AG04450 (cell line): ENCODE measurements around the gene STK26. TPM values are rescaled to one million over a fixed set of nuclear protein-coding genes. Genes with fewer than 3 reads are reported as not detected.
A peak's percentile ranks its signal among the peaks of the same experiment; 100 is the strongest.

Experiments
- CTCF ChIA-PET: fragments of 300-600, 350-600 bp; formaldehyde crosslinking; extraction: SDS; loops from one replicate; lab custom pipeline; 2022; ENCODE audit warnings: antibody characterized with exemption, inconsistent platforms; lab: Charles Lee
- POLR2A ChIA-PET: fragments of 350-600 bp; formaldehyde crosslinking; extraction: SDS; loops from one replicate; lab custom pipeline; 2021; ENCODE audit warnings: antibody characterized with exemption, inconsistent platforms; lab: Yijun Ruan, JAX
- DNase-seq: peaks from one replicate; pipeline ENCODE4 v3.0.0-alpha.2; 2011; ENCODE audit warnings: low read depth, low spot score
- H3K27ac ChIP-seq: one replicate; pipeline ENCODE4 v1.5.1; 2012; ENCODE audit warnings: low read depth, low read length, control low read depth
- H3K27me3 ChIP-seq: one replicate; pipeline ENCODE4 v1.6.0; 2012; ENCODE audit warnings: low read length; ENCODE audit not compliant: control insufficient read depth, insufficient read depth
- H3K4me3 ChIP-seq: 2 replicates; pipeline ENCODE4 v1.5.1; 2011; ENCODE audit warnings: mild to moderate bottlenecking, low read depth, low read length, control low read depth
- H3K9me3 ChIP-seq: 2 replicates; pipeline ENCODE4 v1.5.1; 2012; ENCODE audit warnings: low read length; ENCODE audit not compliant: control insufficient read depth, insufficient read depth
- CTCF ChIP-seq: IDR thresholded peaks from 2 replicates; pipeline ENCODE4 v1.5.1; 2011; ENCODE audit warnings: low read depth, low read length, control low read depth, inconsistent platforms
- polyA plus RNA-seq: library from polyadenylated mRNA; depleted of rRNA; stranded (reverse); fragments of >200 nt; gene quantifications from 2 replicates; pipeline ENCODE4 v1.2.3, GENCODE V29; 2011

STK26 gene
- polyA plus RNA-seq, 1 experiment: 0.61 TPM

GRCh38 chrX:132015875-132016274 is 7.2 kb upstream of the STK26 start:
- no peak for DNase-seq
- no peak overlapping the region for H3K4me3 ChIP-seq
- H3K27ac ChIP-seq: no peak overlapping the region
- CTCF ChIA-PET: no interaction called here
- no peaks in the 10 kb centered on the region for H3K27me3 ChIP-seq
- TF ChIP-seq CTCF: no peak
- POLR2A ChIA-PET: no interaction called here
- no peaks in the 10 kb centered on the region for H3K9me3 ChIP-seq

GRCh38 chrX:132016628-132017430 is 6.3 kb upstream of the STK26 start:
- ChIA-PET CTCF (no interaction called here), POLR2A (no interaction called here)
- H3K27me3 ChIP-seq: no peaks in the 10 kb centered on the region
- TF ChIP-seq CTCF: no peak
- H3K27ac ChIP-seq: no peak overlapping the region
- H3K4me3 ChIP-seq: no peak overlapping the region
- no peaks in the 10 kb centered on the region for H3K9me3 ChIP-seq
- no peak for DNase-seq

- Histone ChIP-seq H3K9me3 (no peaks in the 10 kb centered on the region; the same call in 1 of the 2 replicates), H3K27ac (no peak overlapping the region), H3K27me3 (peaks cover 1% of the 10 kb centered on the region), H3K4me3 (no peak overlapping the region)
- DNase-seq: no peak
- no peak for TF ChIP-seq CTCF
- CTCF ChIA-PET: no interaction called here
- POLR2A ChIA-PET: no interaction called here
Measured at GRCh38 chrX:132017431-132018185, 5.5 kb upstream of the STK26 start.

GRCh38 chrX:132022198-132022966 is 720 bp upstream of the STK26 start:
- 0 out of 2 replicates have a peak, but pooled peaks have one; percentile 4 for TF ChIP-seq CTCF
- Histone ChIP-seq H3K9me3 (no peaks in the 10 kb centered on the region; the same call in 1 of the 2 replicates), H3K27me3 (peaks cover 4% of the 10 kb centered on the region), H3K4me3 (peak overlapping the region; percentile 43), H3K27ac (no peak overlapping the region)
- DNase-seq: no peak
- POLR2A ChIA-PET: no interaction called here
- CTCF ChIA-PET: no interaction called here
